ENCODE data around the gene STEAP3. TPM values are rescaled to one million over a fixed set of nuclear protein-coding genes. Genes with fewer than 3 reads are reported as not detected.

STEAP3 gene
- polyA plus RNA-seq, 4 donors = 1.3 to 19.2 (median 3.2) TPM

- no peak for FAIRE-seq
- no peaks in the 10 kb centered on the region for H3K27me3 ChIP-seq (ENCODE audit: control insufficient read depth in 3 of 3, insufficient read depth in 3 of 3, low read length in 3 of 3)
- H3K9me3 ChIP-seq (ENCODE audit: control insufficient read depth in 2 of 2, insufficient read depth in 1 of 2, low read depth in 1 of 2, low read length in 1 of 2) = no peaks in the 10 kb centered on the region
- WGBS, 3 donors = 70 to 83% (median 76%) methylated on average over 12 of the region's 12 CpGs
- H3K36me3 ChIP-seq (ENCODE audit: control insufficient read depth in 3 of 3, insufficient read depth in 2 of 3, low read depth in 1 of 3, low read length in 3 of 3) = no peaks in the 10 kb centered on the region
- H3K4me3 ChIP-seq (ENCODE audit: low read depth in 1 of 3, low read length in 3 of 3) = no peak overlapping the region
- H3K4me1 ChIP-seq (ENCODE audit: control insufficient read depth in 3 of 3, insufficient read depth in 2 of 3, low read depth in 1 of 3, low read length in 2 of 3) = no peaks in the 10 kb centered on the region
- DNase-seq = no peak
- no peak overlapping the region for H3K27ac ChIP-seq (ENCODE audit: low read depth in 1 of 3, low read length in 2 of 3)
These were observed 32.3 kb downstream of the STEAP3 start for GRCh38 chr2:119255760-119256581.

DNA sequence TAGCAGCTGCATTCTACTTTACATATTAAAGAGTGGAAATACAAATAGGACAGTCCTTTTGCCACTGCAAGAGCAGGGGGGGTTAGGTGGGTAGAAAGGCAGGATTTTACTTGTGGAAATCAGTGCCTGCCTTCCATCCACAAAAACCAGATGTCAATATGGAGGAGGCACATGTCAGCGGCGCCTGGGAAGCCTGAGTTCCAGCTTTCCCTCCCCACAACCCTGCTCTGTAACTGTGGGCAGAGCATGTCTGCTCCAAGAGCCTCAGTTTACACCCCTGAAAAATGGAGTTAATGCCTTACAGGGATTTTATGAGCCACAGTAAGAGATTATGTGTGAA lies 32.9 kb downstream of the STEAP3 start:
- Histone ChIP-seq H3K4me3 (ENCODE audit: low read depth in 1 of 3, low read length in 3 of 3) (no peak overlapping the region), H3K27me3 (ENCODE audit: control insufficient read depth in 3 of 3, insufficient read depth in 3 of 3, low read length in 3 of 3) (no peaks in the 10 kb centered on the region), H3K4me1 (ENCODE audit: control insufficient read depth in 3 of 3, insufficient read depth in 2 of 3, low read depth in 1 of 3, low read length in 2 of 3) (no peaks in the 10 kb centered on the region), H3K27ac (ENCODE audit: low read depth in 1 of 3, low read length in 2 of 3) (no peak overlapping the region), H3K9me3 (ENCODE audit: control insufficient read depth in 2 of 2, insufficient read depth in 1 of 2, low read depth in 1 of 2, low read length in 1 of 2) (no peaks in the 10 kb centered on the region), H3K36me3 (ENCODE audit: control insufficient read depth in 3 of 3, insufficient read depth in 2 of 3, low read depth in 1 of 3, low read length in 3 of 3) (no peaks in the 10 kb centered on the region)
- 86 to 98% (median 97%) methylated on average over 2 of the region's 2 CpGs for WGBS, 3 donors
- FAIRE-seq (no peak), DNase-seq (no peak)

DNA sequence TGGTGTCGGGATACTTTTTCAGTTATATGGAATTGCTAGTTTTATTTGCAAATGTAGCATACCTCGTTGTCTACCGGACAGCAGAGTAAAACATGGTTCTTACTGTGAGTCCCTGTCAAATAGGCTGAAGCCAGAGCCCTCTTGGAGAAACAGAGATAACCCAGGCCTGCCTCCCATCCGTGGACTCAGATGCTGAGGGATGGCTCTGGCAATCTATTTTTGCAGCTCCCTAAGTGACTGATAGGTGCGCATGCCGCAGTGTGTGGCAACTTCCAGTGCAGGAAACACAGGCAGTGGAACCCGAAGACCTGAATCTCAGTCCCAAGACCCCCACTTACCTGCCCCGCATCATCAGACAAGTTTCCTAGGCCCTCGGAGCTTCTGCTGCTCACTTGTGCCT lies 33.6 kb downstream of the STEAP3 start:
- H3K27ac ChIP-seq (ENCODE audit: low read depth in 1 of 3, low read length in 2 of 3) = no peak overlapping the region
- DNase-seq (no peak), FAIRE-seq (no peak)
- no peak overlapping the region for H3K4me3 ChIP-seq (ENCODE audit: low read depth in 1 of 3, low read length in 3 of 3)
- no peaks in the 10 kb centered on the region for H3K9me3 ChIP-seq (ENCODE audit: control insufficient read depth in 2 of 2, insufficient read depth in 1 of 2, low read depth in 1 of 2, low read length in 1 of 2)
- no peaks in the 10 kb centered on the region for H3K27me3 ChIP-seq (ENCODE audit: control insufficient read depth in 3 of 3, insufficient read depth in 3 of 3, low read length in 3 of 3)
- no peaks in the 10 kb centered on the region for H3K36me3 ChIP-seq (ENCODE audit: control insufficient read depth in 3 of 3, insufficient read depth in 2 of 3, low read depth in 1 of 3, low read length in 3 of 3)
- 93 to 97% (median 94%) methylated on average over 9 of the region's 9 CpGs for WGBS, 3 donors
- H3K4me1 ChIP-seq (ENCODE audit: control insufficient read depth in 3 of 3, insufficient read depth in 2 of 3, low read depth in 1 of 3, low read length in 2 of 3) = no peaks in the 10 kb centered on the region

- H3K4me3 ChIP-seq (ENCODE audit: low read depth in 1 of 3, low read length in 3 of 3) = no peak overlapping the region
- no peaks in the 10 kb centered on the region for H3K9me3 ChIP-seq (ENCODE audit: control insufficient read depth in 2 of 2, insufficient read depth in 1 of 2, low read depth in 1 of 2, low read length in 1 of 2)
- DNase-seq = no peak
- WGBS, 3 donors = 85 to 99% (median 90%) methylated on average over 5 of the region's 5 CpGs
- H3K4me1 ChIP-seq (ENCODE audit: control insufficient read depth in 3 of 3, insufficient read depth in 2 of 3, low read depth in 1 of 3, low read length in 2 of 3) = no peaks in the 10 kb centered on the region
- H3K36me3 ChIP-seq (ENCODE audit: control insufficient read depth in 3 of 3, insufficient read depth in 2 of 3, low read depth in 1 of 3, low read length in 3 of 3) = peaks cover 0 to 2% (median 0%) of the 10 kb centered on the region in 3 donors
- no peak for FAIRE-seq
- no peaks in the 10 kb centered on the region for H3K27me3 ChIP-seq (ENCODE audit: control insufficient read depth in 3 of 3, insufficient read depth in 3 of 3, low read length in 3 of 3)
- no peak overlapping the region for H3K27ac ChIP-seq (ENCODE audit: low read depth in 1 of 3, low read length in 2 of 3)
These were observed 35.7 kb downstream of the STEAP3 start for GRCh38 chr2:119259296-119259860.

DNA sequence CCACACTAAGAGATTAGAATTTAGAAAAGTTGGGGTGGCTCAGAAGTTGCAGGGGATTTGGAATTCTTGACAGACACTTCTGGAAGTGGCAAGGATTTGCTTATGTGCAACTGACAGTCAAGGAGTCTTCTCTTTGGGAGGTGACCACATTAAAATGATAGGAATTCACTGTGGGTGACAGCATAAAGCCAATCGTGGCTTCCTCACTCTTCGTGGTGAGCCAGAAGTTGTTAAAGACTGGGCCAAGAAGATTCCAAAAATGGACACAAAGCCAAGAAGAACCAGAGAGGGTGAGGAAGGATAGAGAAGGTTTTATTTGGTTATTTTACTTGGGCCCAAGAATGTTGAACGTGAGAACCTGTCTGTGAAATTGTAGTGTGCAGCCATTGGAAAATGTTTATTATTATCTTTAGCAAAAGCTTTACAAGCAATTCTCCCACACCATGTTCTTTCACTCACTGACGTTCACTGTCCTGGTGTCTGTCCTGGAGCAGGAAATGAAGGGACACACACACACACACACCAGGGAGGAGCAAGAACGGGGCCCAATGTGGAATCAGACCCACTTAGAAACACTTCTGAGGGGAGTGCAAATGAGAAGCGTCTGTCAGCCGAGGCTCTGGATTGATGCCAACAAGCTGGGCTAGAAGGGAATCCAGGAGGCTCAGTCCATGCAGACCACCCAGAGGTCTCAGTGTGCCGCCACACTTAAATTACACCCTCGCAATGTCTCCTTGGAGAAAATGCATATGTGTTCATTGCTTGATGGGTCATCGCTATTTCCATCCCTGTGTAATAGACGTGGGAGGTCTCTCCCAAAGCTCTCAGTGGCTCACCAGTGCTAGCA lies 37.2 kb downstream of the STEAP3 start:
- DNase-seq (no peak), FAIRE-seq (no peak)
- Histone ChIP-seq H3K4me1 (ENCODE audit: control insufficient read depth in 3 of 3, insufficient read depth in 2 of 3, low read depth in 1 of 3, low read length in 2 of 3) (no peaks in the 10 kb centered on the region), H3K36me3 (ENCODE audit: control insufficient read depth in 3 of 3, insufficient read depth in 2 of 3, low read depth in 1 of 3, low read length in 3 of 3) (peaks cover 0 to 2% (median 0%) of the 10 kb centered on the region in 3 donors), H3K27ac (ENCODE audit: low read depth in 1 of 3, low read length in 2 of 3) (no peak overlapping the region), H3K4me3 (ENCODE audit: low read depth in 1 of 3, low read length in 3 of 3) (no peak overlapping the region), H3K9me3 (ENCODE audit: control insufficient read depth in 2 of 2, insufficient read depth in 1 of 2, low read depth in 1 of 2, low read length in 1 of 2) (no peaks in the 10 kb centered on the region), H3K27me3 (ENCODE audit: control insufficient read depth in 3 of 3, insufficient read depth in 3 of 3, low read length in 3 of 3) (no peaks in the 10 kb centered on the region)
- 70 to 85% (median 78%) methylated on average over 11 of the region's 11 CpGs for WGBS, 3 donors

- peaks cover 0 to 2% (median 0%) of the 10 kb centered on the region in 3 donors for H3K36me3 ChIP-seq (ENCODE audit: control insufficient read depth in 3 of 3, insufficient read depth in 2 of 3, low read depth in 1 of 3, low read length in 3 of 3)
- no peak overlapping the region for H3K4me3 ChIP-seq (ENCODE audit: low read depth in 1 of 3, low read length in 3 of 3)
- FAIRE-seq (no peak), DNase-seq (no peak)
- no peaks in the 10 kb centered on the region for H3K9me3 ChIP-seq (ENCODE audit: control insufficient read depth in 2 of 2, insufficient read depth in 1 of 2, low read depth in 1 of 2, low read length in 1 of 2)
- no peaks in the 10 kb centered on the region for H3K27me3 ChIP-seq (ENCODE audit: control insufficient read depth in 3 of 3, insufficient read depth in 3 of 3, low read length in 3 of 3)
- no peaks in the 10 kb centered on the region for H3K4me1 ChIP-seq (ENCODE audit: control insufficient read depth in 3 of 3, insufficient read depth in 2 of 3, low read depth in 1 of 3, low read length in 2 of 3)
- WGBS, 3 donors = 76 to 86% (median 77%) methylated on average over 17 of the region's 17 CpGs
- H3K27ac ChIP-seq (ENCODE audit: low read depth in 1 of 3, low read length in 2 of 3) = no peak overlapping the region
These were observed 38.0 kb downstream of the STEAP3 start for GRCh38 chr2:119261493-119262225.

GRCh38 chr2:119263025-119263424 lies 39.4 kb downstream of the STEAP3 start:
- H3K36me3 ChIP-seq (ENCODE audit: control insufficient read depth in 3 of 3, insufficient read depth in 2 of 3, low read depth in 1 of 3, low read length in 3 of 3) = peaks cover 0 to 2% (median 0%) of the 10 kb centered on the region in 3 donors
- no peak for FAIRE-seq
- no peaks in the 10 kb centered on the region for H3K9me3 ChIP-seq (ENCODE audit: control insufficient read depth in 2 of 2, insufficient read depth in 1 of 2, low read depth in 1 of 2, low read length in 1 of 2)
- DNase-seq = no peak
- no peaks in the 10 kb centered on the region for H3K4me1 ChIP-seq (ENCODE audit: control insufficient read depth in 3 of 3, insufficient read depth in 2 of 3, low read depth in 1 of 3, low read length in 2 of 3)
- WGBS, 3 donors = 93 to 95% (median 95%) methylated on average over 23 of the region's 23 CpGs
- no peak overlapping the region for H3K4me3 ChIP-seq (ENCODE audit: low read depth in 1 of 3, low read length in 3 of 3)
- no peak overlapping the region for H3K27ac ChIP-seq (ENCODE audit: low read depth in 1 of 3, low read length in 2 of 3)
- H3K27me3 ChIP-seq (ENCODE audit: control insufficient read depth in 3 of 3, insufficient read depth in 3 of 3, low read length in 3 of 3) = no peaks in the 10 kb centered on the region

DNA sequence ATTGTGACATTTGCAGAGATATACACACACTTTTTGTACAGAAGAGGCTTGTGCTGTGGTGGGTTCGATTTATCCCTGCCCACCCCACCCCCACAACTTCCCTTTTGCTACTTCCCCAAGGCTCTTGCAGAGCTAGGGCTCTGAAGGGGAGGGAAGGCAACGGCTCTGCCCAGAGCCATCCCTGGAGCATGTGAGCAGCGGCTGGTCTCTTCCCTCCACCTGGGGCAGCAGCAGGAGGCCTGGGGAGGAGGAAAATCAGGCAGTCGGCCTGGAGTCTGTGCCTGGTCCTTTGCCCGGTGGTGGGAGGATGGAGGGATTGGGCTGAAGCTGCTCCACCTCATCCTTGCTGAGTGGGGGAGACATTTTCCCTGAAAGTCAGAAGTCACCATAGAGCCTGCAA lies 40.0 kb downstream of the STEAP3 start:
- no peaks in the 10 kb centered on the region for H3K4me1 ChIP-seq (ENCODE audit: control insufficient read depth in 3 of 3, insufficient read depth in 2 of 3, low read depth in 1 of 3, low read length in 2 of 3)
- no peaks in the 10 kb centered on the region for H3K27me3 ChIP-seq (ENCODE audit: control insufficient read depth in 3 of 3, insufficient read depth in 3 of 3, low read length in 3 of 3)
- no peak overlapping the region for H3K27ac ChIP-seq (ENCODE audit: low read depth in 1 of 3, low read length in 2 of 3)
- no peaks in the 10 kb centered on the region for H3K9me3 ChIP-seq (ENCODE audit: control insufficient read depth in 2 of 2, insufficient read depth in 1 of 2, low read depth in 1 of 2, low read length in 1 of 2)
- WGBS, 3 donors = 56 to 87% (median 58%) methylated on average over 5 of the region's 5 CpGs
- DNase-seq (no peak), FAIRE-seq (no peak)
- H3K4me3 ChIP-seq (ENCODE audit: low read depth in 1 of 3, low read length in 3 of 3) = no peak overlapping the region
- H3K36me3 ChIP-seq (ENCODE audit: control insufficient read depth in 3 of 3, insufficient read depth in 2 of 3, low read depth in 1 of 3, low read length in 3 of 3) = peaks cover 0 to 2% (median 0%) of the 10 kb centered on the region in 3 donors

All from small intestine (tissue), 7 donors.